ENCODE measurements around the gene FXYD6.

DNA sequence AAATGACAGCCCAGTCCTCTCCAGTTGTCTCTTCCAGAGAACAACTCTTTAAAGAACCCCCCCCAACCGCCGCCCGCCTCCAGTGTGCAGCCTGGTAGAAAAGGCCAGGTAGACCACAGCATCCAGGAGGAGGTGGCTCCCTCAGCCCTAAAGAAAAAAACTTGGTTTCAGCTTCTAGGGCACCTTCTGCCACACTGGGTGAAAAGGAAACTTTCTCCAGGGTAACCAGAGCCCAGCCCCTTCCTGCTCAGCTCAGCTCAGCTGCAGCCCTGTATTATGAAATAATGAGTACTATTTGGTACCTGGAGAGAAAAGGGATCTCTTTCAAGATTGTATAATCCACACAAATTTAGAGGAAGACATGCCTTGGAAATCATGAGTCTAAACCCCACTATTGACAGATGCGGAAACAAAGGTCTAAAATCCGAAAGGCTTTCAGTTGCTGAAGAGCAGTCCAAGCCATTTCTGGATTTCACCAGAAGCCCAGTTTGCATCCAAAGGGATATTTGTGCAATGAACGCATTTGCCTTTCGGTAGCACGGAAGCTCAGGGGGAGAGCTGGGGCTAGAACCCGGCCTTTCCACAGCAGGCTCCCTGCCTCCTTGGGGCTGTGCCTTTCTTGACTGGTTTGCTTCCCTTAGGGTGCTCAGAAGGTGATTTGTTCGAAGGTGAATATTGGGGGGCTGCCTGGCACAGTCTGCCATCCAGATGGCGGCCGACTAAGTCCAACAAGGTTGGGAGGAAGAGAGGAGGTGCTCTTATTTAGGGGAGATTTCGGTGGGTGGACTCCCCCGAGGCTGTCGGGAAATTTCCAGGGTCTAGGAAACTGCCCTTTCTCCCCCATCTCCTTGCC lies 3.3 kb downstream of the FXYD6 start:
- TF ChIP-seq, protein P1, sequence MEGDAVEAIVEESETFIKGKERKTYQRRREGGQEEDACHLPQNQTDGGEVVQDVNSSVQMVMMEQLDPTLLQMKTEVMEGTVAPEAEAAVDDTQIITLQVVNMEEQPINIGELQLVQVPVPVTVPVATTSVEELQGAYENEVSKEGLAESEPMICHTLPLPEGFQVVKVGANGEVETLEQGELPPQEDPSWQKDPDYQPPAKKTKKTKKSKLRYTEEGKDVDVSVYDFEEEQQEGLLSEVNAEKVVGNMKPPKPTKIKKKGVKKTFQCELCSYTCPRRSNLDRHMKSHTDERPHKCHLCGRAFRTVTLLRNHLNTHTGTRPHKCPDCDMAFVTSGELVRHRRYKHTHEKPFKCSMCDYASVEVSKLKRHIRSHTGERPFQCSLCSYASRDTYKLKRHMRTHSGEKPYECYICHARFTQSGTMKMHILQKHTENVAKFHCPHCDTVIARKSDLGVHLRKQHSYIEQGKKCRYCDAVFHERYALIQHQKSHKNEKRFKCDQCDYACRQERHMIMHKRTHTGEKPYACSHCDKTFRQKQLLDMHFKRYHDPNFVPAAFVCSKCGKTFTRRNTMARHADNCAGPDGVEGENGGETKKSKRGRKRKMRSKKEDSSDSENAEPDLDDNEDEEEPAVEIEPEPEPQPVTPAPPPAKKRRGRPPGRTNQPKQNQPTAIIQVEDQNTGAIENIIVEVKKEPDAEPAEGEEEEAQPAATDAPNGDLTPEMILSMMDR (IDR thresholded peaks at IDR 0.05), result no peak
- no peak for TF ChIP-seq EZH2 (IDR thresholded peaks at IDR 0.05; ENCODE audit: borderline replicate concordance, insufficient read depth, low read depth, low read length, poor library complexity, severe bottlenecking)

All from B cell (primary cell).